IMR-90 (cell line): Measurements from ENCODE around the gene EPAS1.

Experiments used
- BHLHE40 ChIP-seq: fragments of 150-350 bp; IDR thresholded peaks from 2 replicates; pipeline ENCODE4 v1.6.1; 2016; ENCODE audit warnings: mild to moderate bottlenecking, low read depth, low read length
- CEBPB ChIP-seq: IDR thresholded peaks from 2 replicates; pipeline ENCODE4 v1.6.1; 2012; ENCODE audit warnings: low read depth, low read length, improper control_type of control experiment
- CHD1 ChIP-seq: IDR thresholded peaks from 2 replicates; pipeline ENCODE4 v1.6.1; 2012; ENCODE audit warnings: low read depth, low read length, improper control_type of control experiment
- FOS ChIP-seq: fragments of 150-350 bp; IDR thresholded peaks from 2 replicates; pipeline ENCODE4 v1.6.1; 2016; ENCODE audit warnings: low read depth, low read length
- MAFK ChIP-seq: IDR thresholded peaks from 2 replicates; pipeline ENCODE4 v1.6.1; 2012; ENCODE audit warnings: low read depth, low read length, improper control_type of control experiment
- MAZ ChIP-seq: IDR thresholded peaks from 2 replicates; pipeline ENCODE4 v1.6.1; 2012; ENCODE audit warnings: low read depth, mild to moderate bottlenecking, low read length, improper control_type of control experiment, moderate library complexity, borderline replicate concordance
- MXI1 ChIP-seq: IDR thresholded peaks from 2 replicates; pipeline ENCODE4 v1.6.1; 2012; ENCODE audit warnings: low read depth, mild to moderate bottlenecking, low read length, moderate library complexity, borderline replicate concordance
- POLR2A ChIP-seq: IDR thresholded peaks from 2 replicates; pipeline ENCODE4 v1.6.1; 2012; ENCODE audit warnings: mild to moderate bottlenecking, low read depth, low read length
- RCOR1 ChIP-seq: IDR thresholded peaks from 2 replicates; pipeline ENCODE4 v1.6.1; 2012; ENCODE audit warnings: mild to moderate bottlenecking, low read length, improper control_type of control experiment; ENCODE audit not compliant: insufficient replicate concordance
- RFX5 ChIP-seq: IDR thresholded peaks from 2 replicates; pipeline ENCODE4 v1.8.0; 2012; ENCODE audit warnings: low read depth, mild to moderate bottlenecking, low read length, moderate library complexity
- SMC3 ChIP-seq: fragments of 150-350 bp; IDR thresholded peaks from 2 replicates; pipeline ENCODE4 v1.6.1; 2016; ENCODE audit warnings: low read depth, mild to moderate bottlenecking, antibody characterized with exemption, low read length, moderate library complexity
- TF ChIP-seq, protein P1 (sequence below): conservative IDR thresholded peaks from 2 replicates; pipeline ENCODE4 v1.5.1; 2012; ENCODE audit warnings: mild to moderate bottlenecking, low read depth, low read length, improper control_type of control experiment
- TF ChIP-seq, protein P2 (sequence below): fragments of 150-350 bp; IDR thresholded peaks from 2 replicates; pipeline ENCODE4 v1.6.1; 2017; ENCODE audit warnings: mild to moderate bottlenecking, antibody characterized with exemption, low read length, low read depth

DNA sequence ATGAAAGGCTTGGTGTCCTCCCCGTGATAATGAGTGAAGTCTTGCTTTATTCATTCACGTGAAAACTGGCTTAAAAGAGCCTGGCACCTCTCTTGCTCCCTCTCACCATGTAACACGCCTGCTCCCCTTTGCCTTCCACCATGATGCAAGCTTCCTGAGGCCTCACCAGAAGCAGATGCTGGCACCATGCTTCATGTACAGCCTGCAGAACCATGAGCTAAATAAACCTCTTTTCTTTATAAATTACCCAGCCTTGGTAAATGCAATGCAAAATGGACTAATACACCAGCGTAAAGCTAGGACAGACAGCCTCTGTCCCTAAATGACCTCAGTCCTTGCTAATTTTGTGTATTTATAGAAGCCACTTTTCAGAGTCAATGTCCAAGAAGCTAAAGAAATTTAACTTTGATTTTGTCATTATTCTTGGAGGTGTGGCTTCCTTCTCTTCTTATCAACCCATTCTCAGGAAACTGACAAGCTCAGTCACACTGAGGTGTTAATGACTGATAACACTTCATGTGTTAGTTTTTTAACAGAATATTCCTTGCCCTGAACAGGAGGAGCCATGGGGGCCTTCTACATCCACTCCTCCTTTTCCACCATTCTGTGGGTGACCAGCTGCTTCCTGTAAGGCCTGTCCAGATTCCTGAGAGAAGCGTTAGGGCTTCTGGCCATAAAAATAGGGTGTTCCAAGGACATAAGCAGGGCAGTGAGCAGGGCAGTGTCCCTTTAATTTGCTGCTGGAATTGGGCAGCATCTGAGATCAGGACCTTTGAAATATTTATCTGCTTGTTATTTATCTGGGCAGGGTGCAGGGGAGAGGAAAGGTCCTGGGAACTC lies 38.0 kb upstream of the EPAS1 start:
- TF ChIP-seq, protein P1, sequence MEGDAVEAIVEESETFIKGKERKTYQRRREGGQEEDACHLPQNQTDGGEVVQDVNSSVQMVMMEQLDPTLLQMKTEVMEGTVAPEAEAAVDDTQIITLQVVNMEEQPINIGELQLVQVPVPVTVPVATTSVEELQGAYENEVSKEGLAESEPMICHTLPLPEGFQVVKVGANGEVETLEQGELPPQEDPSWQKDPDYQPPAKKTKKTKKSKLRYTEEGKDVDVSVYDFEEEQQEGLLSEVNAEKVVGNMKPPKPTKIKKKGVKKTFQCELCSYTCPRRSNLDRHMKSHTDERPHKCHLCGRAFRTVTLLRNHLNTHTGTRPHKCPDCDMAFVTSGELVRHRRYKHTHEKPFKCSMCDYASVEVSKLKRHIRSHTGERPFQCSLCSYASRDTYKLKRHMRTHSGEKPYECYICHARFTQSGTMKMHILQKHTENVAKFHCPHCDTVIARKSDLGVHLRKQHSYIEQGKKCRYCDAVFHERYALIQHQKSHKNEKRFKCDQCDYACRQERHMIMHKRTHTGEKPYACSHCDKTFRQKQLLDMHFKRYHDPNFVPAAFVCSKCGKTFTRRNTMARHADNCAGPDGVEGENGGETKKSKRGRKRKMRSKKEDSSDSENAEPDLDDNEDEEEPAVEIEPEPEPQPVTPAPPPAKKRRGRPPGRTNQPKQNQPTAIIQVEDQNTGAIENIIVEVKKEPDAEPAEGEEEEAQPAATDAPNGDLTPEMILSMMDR, result no peak
- TF ChIP-seq CEBPB (no peak), POLR2A (no peak), MAFK (no peak), FOS (no peak), MAZ (no peak), MXI1 (no peak), BHLHE40 (no peak), RFX5 (no peak), CHD1 (no peak), RCOR1 (no peak), SMC3 (no peak)
- TF ChIP-seq, protein P2, sequence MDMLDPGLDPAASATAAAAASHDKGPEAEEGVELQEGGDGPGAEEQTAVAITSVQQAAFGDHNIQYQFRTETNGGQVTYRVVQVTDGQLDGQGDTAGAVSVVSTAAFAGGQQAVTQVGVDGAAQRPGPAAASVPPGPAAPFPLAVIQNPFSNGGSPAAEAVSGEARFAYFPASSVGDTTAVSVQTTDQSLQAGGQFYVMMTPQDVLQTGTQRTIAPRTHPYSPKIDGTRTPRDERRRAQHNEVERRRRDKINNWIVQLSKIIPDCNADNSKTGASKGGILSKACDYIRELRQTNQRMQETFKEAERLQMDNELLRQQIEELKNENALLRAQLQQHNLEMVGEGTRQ, result no peak
